Measurements from ENCODE around the gene RNF152.

RNF152 gene

DNA sequence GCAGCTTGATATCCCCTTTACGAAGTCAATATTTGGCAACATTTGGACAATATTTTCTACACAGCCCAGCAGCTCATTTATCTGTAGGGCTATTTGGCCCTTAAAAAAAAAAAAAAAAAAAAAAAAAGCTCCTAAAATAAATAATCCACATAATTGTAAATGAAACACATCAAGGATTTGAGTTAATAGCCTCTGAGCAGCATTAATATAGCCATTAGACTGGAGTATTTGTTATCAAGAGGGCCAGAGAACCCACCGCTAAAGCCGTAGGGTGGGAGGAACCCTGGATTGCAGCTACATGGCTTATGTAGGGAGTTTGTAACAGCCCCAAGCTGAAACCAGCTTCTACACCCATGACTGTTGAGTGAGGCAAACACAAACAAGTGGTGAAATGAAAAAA lies 84.5 kb downstream of the RNF152 start:
- H3K9me2 ChIP-seq (ENCODE audit: low read depth, low read length), result no peaks in the 10 kb centered on the region
- H3F3A ChIP-seq (ENCODE audit: insufficient read depth, low read length), result no peaks in the 10 kb centered on the region
- H3K9me3 ChIP-seq (ENCODE audit: low read length), result no peaks in the 10 kb centered on the region
- no peaks in the 10 kb centered on the region for H3K4me1 ChIP-seq (ENCODE audit: insufficient read depth, low read length, severe bottlenecking)
- no peak overlapping the region for H3K4me3 ChIP-seq (ENCODE audit: low read depth, low read length, poor library complexity, severe bottlenecking)
- H3K79me2 ChIP-seq (ENCODE audit: insufficient read depth, low read length), result no peaks in the 10 kb centered on the region
- no peaks in the 10 kb centered on the region for H3K36me3 ChIP-seq (ENCODE audit: insufficient read depth, low read length)
- H4K20me1 ChIP-seq (ENCODE audit: insufficient read depth, low read length), result no peaks in the 10 kb centered on the region
- TF ChIP-seq EZH2 (IDR thresholded peaks at IDR 0.05; ENCODE audit: borderline replicate concordance, low read length), result no peak
- TF ChIP-seq, protein P1, sequence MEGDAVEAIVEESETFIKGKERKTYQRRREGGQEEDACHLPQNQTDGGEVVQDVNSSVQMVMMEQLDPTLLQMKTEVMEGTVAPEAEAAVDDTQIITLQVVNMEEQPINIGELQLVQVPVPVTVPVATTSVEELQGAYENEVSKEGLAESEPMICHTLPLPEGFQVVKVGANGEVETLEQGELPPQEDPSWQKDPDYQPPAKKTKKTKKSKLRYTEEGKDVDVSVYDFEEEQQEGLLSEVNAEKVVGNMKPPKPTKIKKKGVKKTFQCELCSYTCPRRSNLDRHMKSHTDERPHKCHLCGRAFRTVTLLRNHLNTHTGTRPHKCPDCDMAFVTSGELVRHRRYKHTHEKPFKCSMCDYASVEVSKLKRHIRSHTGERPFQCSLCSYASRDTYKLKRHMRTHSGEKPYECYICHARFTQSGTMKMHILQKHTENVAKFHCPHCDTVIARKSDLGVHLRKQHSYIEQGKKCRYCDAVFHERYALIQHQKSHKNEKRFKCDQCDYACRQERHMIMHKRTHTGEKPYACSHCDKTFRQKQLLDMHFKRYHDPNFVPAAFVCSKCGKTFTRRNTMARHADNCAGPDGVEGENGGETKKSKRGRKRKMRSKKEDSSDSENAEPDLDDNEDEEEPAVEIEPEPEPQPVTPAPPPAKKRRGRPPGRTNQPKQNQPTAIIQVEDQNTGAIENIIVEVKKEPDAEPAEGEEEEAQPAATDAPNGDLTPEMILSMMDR (IDR thresholded peaks at IDR 0.05; ENCODE audit: low read length), result no peak
- no peaks in the 10 kb centered on the region for H3K27me3 ChIP-seq (ENCODE audit: insufficient read depth, low read length)
- no peak overlapping the region for H3K4me2 ChIP-seq (ENCODE audit: low read length)
- no peak overlapping the region for H3K27ac ChIP-seq (ENCODE audit: low read depth, low read length, poor library complexity, severe bottlenecking)
- no peak overlapping the region for H2AFZ ChIP-seq (ENCODE audit: low read length)
- no peak overlapping the region for H3K9ac ChIP-seq (ENCODE audit: low read length)

DNA sequence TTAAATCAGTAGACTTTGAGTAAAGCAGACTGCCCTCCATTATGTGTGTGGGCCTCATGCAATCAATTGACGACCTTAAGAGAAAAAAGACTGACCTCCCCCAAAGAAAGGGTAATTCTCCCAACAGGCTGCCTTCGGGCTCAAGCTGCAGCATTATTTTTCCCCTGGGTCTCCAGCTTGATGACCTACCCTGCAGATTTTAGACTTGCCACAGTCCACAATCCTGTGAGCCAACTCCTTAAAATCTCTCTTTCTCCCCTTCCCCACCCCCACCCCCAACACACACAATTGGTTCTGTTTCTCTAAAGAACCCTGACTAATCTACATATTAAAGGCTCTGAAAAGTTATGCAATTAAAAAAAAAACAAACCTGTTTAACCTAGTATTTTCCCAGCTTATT lies 89.4 kb downstream of the RNF152 start:
- H3K9ac ChIP-seq (ENCODE audit: low read length), result no peak overlapping the region

DNA sequence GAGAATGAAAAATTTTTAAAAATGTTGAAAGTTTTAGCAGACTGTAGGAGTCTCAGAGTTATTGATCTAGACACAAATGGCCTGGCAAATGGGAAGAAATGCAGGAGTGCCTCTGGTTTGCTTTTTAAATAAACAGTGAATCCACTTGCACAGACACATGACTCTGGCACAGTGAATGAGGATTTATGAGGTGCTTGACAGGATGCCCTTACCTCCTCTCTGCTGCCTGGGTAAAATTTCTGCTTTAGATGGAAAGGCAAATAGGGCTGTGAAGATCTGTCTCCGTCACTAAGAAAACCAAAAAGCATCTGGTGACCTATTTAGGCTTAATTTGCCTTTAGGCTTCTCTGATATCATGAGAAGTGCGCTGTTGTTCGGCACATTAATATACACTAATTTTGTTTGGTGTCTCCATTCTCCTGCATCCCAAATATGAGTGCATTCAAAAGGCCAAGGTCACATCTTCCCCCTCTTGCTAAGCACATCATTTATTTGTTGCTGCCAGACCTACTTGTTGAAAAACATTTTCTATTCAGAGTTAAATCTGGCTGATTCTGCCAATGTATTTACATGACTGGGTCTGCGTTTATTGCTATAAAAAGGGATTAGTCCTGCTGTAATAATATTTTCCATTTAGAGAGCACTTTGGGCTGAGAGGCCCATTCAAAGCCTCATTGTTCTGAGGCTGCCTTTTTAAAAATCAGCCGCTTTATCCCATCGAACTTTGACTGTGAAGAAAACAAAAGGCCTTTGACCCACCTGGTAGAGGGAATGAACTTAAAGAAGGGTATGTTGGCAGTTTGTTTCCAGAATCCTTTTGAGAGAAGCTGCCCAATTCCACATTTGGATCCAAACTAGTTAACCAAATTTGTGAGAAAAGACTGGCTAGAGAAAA lies 94.9 kb downstream of the RNF152 start:
- no peak overlapping the region for H3K9ac ChIP-seq (ENCODE audit: low read length)
- no peaks in the 10 kb centered on the region for H3K4me1 ChIP-seq (ENCODE audit: insufficient read depth, low read length, severe bottlenecking)
- H3K79me2 ChIP-seq (ENCODE audit: insufficient read depth, low read length), result no peaks in the 10 kb centered on the region
- no peak overlapping the region for H2AFZ ChIP-seq (ENCODE audit: low read length)
- no peak overlapping the region for H3K4me3 ChIP-seq (ENCODE audit: low read depth, low read length, poor library complexity, severe bottlenecking)
- no peaks in the 10 kb centered on the region for H4K20me1 ChIP-seq (ENCODE audit: insufficient read depth, low read length)
- H3K9me2 ChIP-seq (ENCODE audit: low read depth, low read length), result no peaks in the 10 kb centered on the region
- H3K4me2 ChIP-seq (ENCODE audit: low read length), result no peak overlapping the region
- H3K9me3 ChIP-seq (ENCODE audit: low read length), result no peaks in the 10 kb centered on the region
- no peaks in the 10 kb centered on the region for H3K27me3 ChIP-seq (ENCODE audit: insufficient read depth, low read length)
- no peak overlapping the region for H3K27ac ChIP-seq (ENCODE audit: low read depth, low read length, poor library complexity, severe bottlenecking)
- H3F3A ChIP-seq (ENCODE audit: insufficient read depth, low read length), result no peaks in the 10 kb centered on the region
- TF ChIP-seq, protein P1 (IDR thresholded peaks at IDR 0.05; ENCODE audit: low read length), result no peak
- no peak for TF ChIP-seq EZH2 (IDR thresholded peaks at IDR 0.05; ENCODE audit: borderline replicate concordance, low read length)
- no peaks in the 10 kb centered on the region for H3K36me3 ChIP-seq (ENCODE audit: insufficient read depth, low read length)

More for the DNA sequence above, 89.4 kb downstream of the RNF152 start:
- H3F3A ChIP-seq (ENCODE audit: insufficient read depth, low read length), result no peaks in the 10 kb centered on the region
- TF ChIP-seq EZH2 (IDR thresholded peaks at IDR 0.05; ENCODE audit: borderline replicate concordance, low read length), result no peak
- TF ChIP-seq, protein P1 (IDR thresholded peaks at IDR 0.05; ENCODE audit: low read length), result no peak
- no peak overlapping the region for H3K4me2 ChIP-seq (ENCODE audit: low read length)
- no peaks in the 10 kb centered on the region for H3K9me2 ChIP-seq (ENCODE audit: low read depth, low read length)
- no peaks in the 10 kb centered on the region for H3K9me3 ChIP-seq (ENCODE audit: low read length)
- H3K36me3 ChIP-seq (ENCODE audit: insufficient read depth, low read length), result no peaks in the 10 kb centered on the region
- H4K20me1 ChIP-seq (ENCODE audit: insufficient read depth, low read length), result no peaks in the 10 kb centered on the region
- no peaks in the 10 kb centered on the region for H3K27me3 ChIP-seq (ENCODE audit: insufficient read depth, low read length)
- H2AFZ ChIP-seq (ENCODE audit: low read length), result no peak overlapping the region
- H3K79me2 ChIP-seq (ENCODE audit: insufficient read depth, low read length), result no peaks in the 10 kb centered on the region
- no peak overlapping the region for H3K4me3 ChIP-seq (ENCODE audit: low read depth, low read length, poor library complexity, severe bottlenecking)
- H3K27ac ChIP-seq (ENCODE audit: low read depth, low read length, poor library complexity, severe bottlenecking), result no peak overlapping the region
- no peaks in the 10 kb centered on the region for H3K4me1 ChIP-seq (ENCODE audit: insufficient read depth, low read length, severe bottlenecking)
